ENCODE results near the gene GRIN1. TPM values are rescaled to one million over a fixed set of nuclear protein-coding genes. Genes with fewer than 3 reads are reported as not detected.

The GRIN1 gene
- total and polyA plus RNA-seq, 4 donors, result not detected

DNA sequence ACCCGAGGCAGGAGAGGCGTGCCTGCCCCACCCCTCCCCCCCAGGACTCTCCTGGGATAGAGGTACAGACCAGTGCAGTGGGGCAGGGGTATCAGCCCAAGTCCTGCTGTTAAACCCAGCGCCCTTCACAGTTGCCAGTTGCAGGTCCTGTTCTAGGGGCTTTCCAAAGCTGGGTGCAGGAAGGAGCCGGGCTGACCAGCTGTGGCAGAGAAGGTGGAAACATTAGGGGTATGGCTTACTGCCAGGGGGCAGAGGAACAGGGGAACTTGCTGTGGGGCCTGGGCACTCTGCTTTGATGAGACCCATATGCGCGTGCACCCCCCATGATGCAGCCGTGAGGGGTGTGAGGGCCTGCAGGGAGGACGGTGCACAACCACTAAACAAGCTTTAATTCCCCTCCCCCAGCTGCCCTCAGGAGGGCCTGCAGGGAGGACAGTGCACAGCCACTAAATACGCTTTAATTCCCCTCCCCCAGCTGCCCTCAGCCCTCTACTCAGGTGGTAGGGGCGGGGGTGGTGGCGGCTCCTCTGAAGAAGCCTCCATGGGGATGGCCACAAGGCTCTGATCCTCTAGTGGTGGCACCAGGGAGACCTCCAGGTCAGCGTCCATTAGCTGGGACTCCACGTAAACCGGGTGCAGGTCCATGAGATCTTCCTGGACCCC, 31.7 kb downstream of the GRIN1 start:
- no peaks in the 10 kb centered on the region for H3K36me3 ChIP-seq (ENCODE audit: control insufficient read depth in 1 of 2, insufficient read depth in 2 of 2, low read length in 1 of 2)
- peaks cover 0 to 2% of the 10 kb centered on the region in 2 donors for H3K27me3 ChIP-seq (ENCODE audit: control insufficient read depth in 1 of 2, insufficient read depth in 2 of 2, low read length in 1 of 2)
- intact Hi-C loops (cut with DNase I), result no loop called here
- H3K9me3 ChIP-seq (ENCODE audit: control insufficient read depth, low read length), result no peaks in the 10 kb centered on the region
- DNase-seq, result no peak
- ATAC-seq (ENCODE audit: low FRiP score), result no peak
- no peak overlapping the region for H3K4me3 ChIP-seq (ENCODE audit: low read length in 2 of 2)
- H3K4me1 ChIP-seq (ENCODE audit: control insufficient read depth in 1 of 2, insufficient read depth in 2 of 2, low read length in 2 of 2), result no peaks in the 10 kb centered on the region
- no peak overlapping the region for H3K27ac ChIP-seq (ENCODE audit: low read depth in 1 of 2, low read length in 2 of 2)
- WGBS, 2 donors, result 45 to 47% methylated on average over 14 of the region's 14 CpGs

DNA sequence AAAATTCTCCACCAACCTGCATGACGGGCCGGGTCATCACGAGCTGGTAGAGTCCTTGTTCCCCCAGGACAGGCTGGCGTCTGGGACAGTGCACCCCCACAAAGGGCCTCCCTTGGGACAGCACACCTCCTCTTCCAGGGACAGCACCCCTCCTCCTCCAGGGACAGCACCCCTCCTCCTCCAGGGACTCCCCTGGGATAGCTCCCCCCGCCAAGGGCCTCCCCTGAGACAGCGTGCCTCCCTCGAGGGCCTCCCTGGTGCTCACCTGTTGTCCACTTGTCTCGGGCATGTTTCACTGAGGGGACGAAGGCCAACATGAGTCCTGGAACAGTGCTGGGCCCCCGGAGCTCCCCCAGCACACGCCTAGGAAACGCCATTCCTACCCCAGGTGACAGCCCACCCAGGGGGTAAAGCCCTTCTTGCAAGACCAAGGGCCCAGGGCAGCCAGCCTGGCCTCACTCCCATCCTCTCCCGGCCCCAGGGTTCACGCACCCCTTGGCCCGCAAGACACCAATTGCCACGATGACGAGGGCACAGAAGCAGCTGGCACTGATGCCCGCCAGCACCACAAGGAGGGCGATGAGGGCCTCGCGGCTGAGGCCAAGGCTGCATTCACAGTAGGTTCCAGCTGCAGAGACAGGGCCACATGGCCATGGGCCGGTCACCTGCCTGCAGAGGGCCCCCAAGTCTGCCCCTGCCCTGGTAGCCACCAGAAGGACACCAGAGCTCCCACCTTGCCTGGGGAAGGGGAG, 32.4 kb downstream of the GRIN1 start:
- DNase-seq, result no peak
- Histone ChIP-seq H3K27me3 (ENCODE audit: control insufficient read depth in 1 of 2, insufficient read depth in 2 of 2, low read length in 1 of 2) (peaks cover 0 to 2% of the 10 kb centered on the region in 2 donors), H3K36me3 (ENCODE audit: control insufficient read depth in 1 of 2, insufficient read depth in 2 of 2, low read length in 1 of 2) (no peaks in the 10 kb centered on the region), H3K4me1 (ENCODE audit: control insufficient read depth in 1 of 2, insufficient read depth in 2 of 2, low read length in 2 of 2) (no peaks in the 10 kb centered on the region), H3K9me3 (ENCODE audit: control insufficient read depth, low read length) (no peaks in the 10 kb centered on the region), H3K27ac (ENCODE audit: low read depth in 1 of 2, low read length in 2 of 2) (no peak overlapping the region), H3K4me3 (ENCODE audit: low read length in 2 of 2) (no peak overlapping the region)
- ATAC-seq (ENCODE audit: low FRiP score), result no peak
- 80% methylated on average over 22 of the region's 22 CpGs for WGBS, 2 donors
- intact Hi-C loops (cut with DNase I), result no loop called here

DNA sequence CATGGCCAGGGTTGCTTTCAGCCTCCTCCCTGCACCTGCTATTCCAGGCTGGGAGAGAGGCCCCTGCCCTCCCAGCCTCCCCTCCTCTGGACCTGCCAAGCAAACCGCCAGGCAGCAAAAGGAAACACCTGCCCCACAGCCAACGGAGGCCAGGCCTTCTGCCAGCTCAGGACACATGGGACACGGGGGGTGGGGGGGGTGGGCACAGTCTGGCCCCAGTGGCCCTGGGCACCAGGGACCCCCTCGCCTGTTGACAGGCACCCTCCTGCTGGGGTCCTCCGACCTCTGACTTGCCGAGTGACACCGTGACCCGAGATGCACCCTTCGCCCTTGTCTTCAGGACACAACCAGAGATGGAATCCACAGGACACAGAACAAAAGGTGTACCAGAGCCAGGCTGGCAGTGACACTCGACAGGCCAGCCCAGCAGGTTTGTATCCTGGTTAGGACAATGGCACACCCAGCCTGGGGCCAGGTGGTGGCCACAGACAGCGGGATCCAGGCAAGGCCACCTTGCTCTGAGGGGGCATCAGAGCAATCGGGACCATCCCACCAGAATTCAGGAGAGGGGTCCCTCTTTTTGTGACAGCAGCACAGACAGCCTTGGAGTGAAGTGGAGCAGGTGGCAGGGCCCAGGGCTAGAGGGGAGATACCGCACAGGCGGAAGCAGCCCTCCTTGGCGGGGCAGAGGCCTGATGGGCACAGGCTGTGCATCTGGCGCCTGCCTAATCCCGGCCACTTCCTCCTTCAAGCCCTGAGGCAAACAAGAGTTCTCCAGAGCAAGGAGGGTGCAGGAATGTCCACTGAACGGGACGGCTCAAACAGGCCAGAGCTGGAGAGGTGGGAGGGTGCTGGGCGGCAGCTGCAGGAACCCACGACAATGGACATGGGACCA, 34.2 kb downstream of the GRIN1 start:
- ATAC-seq (ENCODE audit: low FRiP score), result no peak

DNA sequence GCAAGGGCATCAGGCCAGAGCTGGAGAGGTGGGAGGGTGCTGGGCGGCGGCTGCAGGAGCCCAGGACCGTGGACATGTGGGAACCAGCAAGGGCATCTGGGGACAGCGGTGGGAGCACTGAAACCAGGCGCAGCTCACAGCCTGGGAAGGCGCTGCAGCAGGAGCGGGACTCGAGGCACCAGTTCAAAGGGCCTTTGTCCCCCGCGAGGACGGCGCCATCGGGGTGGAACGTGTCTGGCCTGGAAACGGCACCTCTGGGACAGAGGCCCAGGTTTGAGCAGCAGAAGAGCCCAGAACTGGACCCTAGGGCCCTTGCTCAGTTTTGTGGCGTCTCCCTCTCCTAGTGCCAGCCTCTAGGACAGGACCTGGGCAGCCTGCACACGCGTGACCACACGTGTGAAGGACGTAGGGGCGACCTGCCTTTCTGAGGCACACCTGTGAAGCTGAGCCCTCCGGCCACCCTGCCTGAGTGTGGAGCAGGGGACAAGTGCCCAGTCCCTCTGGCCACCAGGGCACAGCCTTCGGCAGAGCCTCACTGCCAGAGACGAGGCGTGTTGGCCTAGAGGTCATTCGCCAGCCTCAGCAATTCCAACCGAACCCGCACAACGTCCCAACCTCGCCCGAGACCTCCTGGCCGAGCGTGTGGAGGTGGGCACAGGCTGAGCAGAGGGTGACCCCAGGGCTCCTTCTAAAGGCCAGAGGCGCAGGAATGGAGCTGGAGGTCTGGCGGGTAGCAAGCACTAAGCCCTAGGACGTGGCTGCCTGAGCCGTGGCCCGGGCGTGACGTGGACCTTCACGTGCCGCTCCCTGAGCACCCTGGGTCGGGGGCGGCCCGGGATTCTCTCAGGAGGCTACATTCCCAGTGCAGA, 35.1 kb downstream of the GRIN1 start:
- Histone ChIP-seq H3K36me3 (ENCODE audit: control insufficient read depth in 1 of 2, insufficient read depth in 2 of 2, low read length in 1 of 2) (no peaks in the 10 kb centered on the region), H3K27ac (ENCODE audit: low read depth in 1 of 2, low read length in 2 of 2) (no peak overlapping the region), H3K4me3 (ENCODE audit: low read length in 2 of 2) (no peak overlapping the region), H3K9me3 (ENCODE audit: control insufficient read depth, low read length) (no peaks in the 10 kb centered on the region), H3K4me1 (ENCODE audit: control insufficient read depth in 1 of 2, insufficient read depth in 2 of 2, low read length in 2 of 2) (no peaks in the 10 kb centered on the region), H3K27me3 (ENCODE audit: control insufficient read depth in 1 of 2, insufficient read depth in 2 of 2, low read length in 1 of 2) (no peaks in the 10 kb centered on the region)
- DNase-seq (no peak), ATAC-seq (ENCODE audit: low FRiP score) (no peak)
- intact Hi-C loops (cut with DNase I), result no loop called here
- WGBS, 2 donors, result 84 to 87% methylated on average over 45 of the region's 45 CpGs

More for the DNA sequence above, 34.2 kb downstream of the GRIN1 start:
- WGBS, 2 donors, result 69 to 75% methylated on average over 21 of the region's 21 CpGs
- no peaks in the 10 kb centered on the region for H3K9me3 ChIP-seq (ENCODE audit: control insufficient read depth, low read length)
- no peaks in the 10 kb centered on the region for H3K27me3 ChIP-seq (ENCODE audit: control insufficient read depth in 1 of 2, insufficient read depth in 2 of 2, low read length in 1 of 2)
- no peaks in the 10 kb centered on the region for H3K36me3 ChIP-seq (ENCODE audit: control insufficient read depth in 1 of 2, insufficient read depth in 2 of 2, low read length in 1 of 2)
- no peak overlapping the region for H3K4me3 ChIP-seq (ENCODE audit: low read length in 2 of 2)
- intact Hi-C loops (cut with DNase I), result no loop called here
- no peak for DNase-seq
- no peak overlapping the region for H3K27ac ChIP-seq (ENCODE audit: low read depth in 1 of 2, low read length in 2 of 2)
- H3K4me1 ChIP-seq (ENCODE audit: control insufficient read depth in 1 of 2, insufficient read depth in 2 of 2, low read length in 2 of 2), result no peaks in the 10 kb centered on the region

DNA sequence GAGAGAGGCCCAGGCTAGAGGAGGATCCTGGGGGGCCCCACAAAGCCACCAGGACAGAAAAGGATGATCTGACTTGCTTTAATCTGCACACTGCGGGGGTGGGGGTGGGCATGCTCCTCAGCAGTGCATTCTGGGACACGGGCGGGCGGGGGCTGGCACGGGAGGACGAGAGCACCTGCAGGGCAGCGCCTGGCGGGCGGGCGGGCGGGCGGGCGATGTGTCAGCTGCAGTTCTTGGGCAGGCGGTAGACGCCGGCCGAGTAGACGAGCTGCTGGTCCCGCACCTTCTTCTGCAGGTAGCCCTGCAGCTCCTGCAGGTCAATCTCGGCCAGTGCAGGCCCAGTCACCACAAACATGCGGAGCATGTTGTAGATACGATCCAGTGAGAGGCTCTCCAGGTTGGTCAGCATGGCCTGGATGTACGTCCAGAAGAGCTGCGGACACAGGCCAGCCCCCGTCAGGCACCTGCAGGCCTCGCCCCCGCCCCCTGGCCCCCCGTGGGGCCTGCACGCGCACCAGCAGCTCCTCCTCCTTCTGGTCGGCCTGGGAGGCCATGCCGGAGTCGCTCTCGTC, 35.9 kb downstream of the GRIN1 start:
- Histone ChIP-seq H3K27me3 (ENCODE audit: control insufficient read depth in 1 of 2, insufficient read depth in 2 of 2, low read length in 1 of 2) (no peaks in the 10 kb centered on the region), H3K36me3 (ENCODE audit: control insufficient read depth in 1 of 2, insufficient read depth in 2 of 2, low read length in 1 of 2) (no peaks in the 10 kb centered on the region), H3K4me3 (ENCODE audit: low read length in 2 of 2) (no peak overlapping the region), H3K4me1 (ENCODE audit: control insufficient read depth in 1 of 2, insufficient read depth in 2 of 2, low read length in 2 of 2) (no peaks in the 10 kb centered on the region), H3K27ac (ENCODE audit: low read depth in 1 of 2, low read length in 2 of 2) (no peak overlapping the region), H3K9me3 (ENCODE audit: control insufficient read depth, low read length) (no peaks in the 10 kb centered on the region)
- DNase-seq, result no peak
- intact Hi-C loops (cut with DNase I), result no loop called here
- WGBS, 2 donors, result 45 to 52% methylated on average over 34 of the region's 34 CpGs
- ATAC-seq (ENCODE audit: low FRiP score), result no peak

DNA sequence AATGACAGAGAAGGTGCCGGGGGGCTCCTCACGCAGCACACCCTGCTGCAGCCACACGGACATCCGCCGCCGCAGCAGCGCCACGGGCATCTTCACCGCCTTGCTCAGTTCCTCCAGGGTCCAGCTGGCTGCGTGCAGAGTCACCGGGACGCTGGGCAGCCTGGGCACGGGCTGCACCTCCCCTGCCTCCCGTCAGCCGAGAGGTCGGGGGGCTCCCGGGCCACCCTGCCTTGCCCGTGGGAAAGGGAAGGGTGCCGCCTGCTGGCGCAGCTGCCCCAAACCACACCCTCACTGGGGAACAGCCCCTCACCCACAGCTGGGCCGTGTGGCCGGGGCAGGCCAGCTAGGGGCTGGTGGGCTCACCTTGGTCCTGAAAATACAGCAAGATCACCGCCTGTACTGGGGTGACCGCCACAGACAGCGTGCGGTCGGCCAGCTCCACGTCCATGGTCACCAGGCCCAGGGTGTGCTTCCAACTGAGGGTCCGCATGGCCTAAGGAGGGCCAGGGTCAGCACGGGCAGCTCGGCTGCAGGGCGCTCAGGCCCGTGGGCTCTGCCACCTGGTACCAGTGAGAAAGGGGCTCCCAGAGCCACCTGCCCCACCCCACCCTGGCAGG, 36.5 kb downstream of the GRIN1 start:
- 34 to 37% methylated on average over 32 to 33 of the region's 33 CpGs for WGBS, 2 donors
- Histone ChIP-seq H3K36me3 (ENCODE audit: control insufficient read depth in 1 of 2, insufficient read depth in 2 of 2, low read length in 1 of 2) (no peaks in the 10 kb centered on the region), H3K4me1 (ENCODE audit: control insufficient read depth in 1 of 2, insufficient read depth in 2 of 2, low read length in 2 of 2) (no peaks in the 10 kb centered on the region), H3K4me3 (ENCODE audit: low read length in 2 of 2) (no peak overlapping the region), H3K9me3 (ENCODE audit: control insufficient read depth, low read length) (no peaks in the 10 kb centered on the region), H3K27ac (ENCODE audit: low read depth in 1 of 2, low read length in 2 of 2) (no peak overlapping the region), H3K27me3 (ENCODE audit: control insufficient read depth in 1 of 2, insufficient read depth in 2 of 2, low read length in 1 of 2) (no peaks in the 10 kb centered on the region)
- peak; percentile 3 for ATAC-seq (ENCODE audit: low FRiP score)
- intact Hi-C loops (cut with DNase I), result no loop called here
- DNase-seq, result no peak

DNA sequence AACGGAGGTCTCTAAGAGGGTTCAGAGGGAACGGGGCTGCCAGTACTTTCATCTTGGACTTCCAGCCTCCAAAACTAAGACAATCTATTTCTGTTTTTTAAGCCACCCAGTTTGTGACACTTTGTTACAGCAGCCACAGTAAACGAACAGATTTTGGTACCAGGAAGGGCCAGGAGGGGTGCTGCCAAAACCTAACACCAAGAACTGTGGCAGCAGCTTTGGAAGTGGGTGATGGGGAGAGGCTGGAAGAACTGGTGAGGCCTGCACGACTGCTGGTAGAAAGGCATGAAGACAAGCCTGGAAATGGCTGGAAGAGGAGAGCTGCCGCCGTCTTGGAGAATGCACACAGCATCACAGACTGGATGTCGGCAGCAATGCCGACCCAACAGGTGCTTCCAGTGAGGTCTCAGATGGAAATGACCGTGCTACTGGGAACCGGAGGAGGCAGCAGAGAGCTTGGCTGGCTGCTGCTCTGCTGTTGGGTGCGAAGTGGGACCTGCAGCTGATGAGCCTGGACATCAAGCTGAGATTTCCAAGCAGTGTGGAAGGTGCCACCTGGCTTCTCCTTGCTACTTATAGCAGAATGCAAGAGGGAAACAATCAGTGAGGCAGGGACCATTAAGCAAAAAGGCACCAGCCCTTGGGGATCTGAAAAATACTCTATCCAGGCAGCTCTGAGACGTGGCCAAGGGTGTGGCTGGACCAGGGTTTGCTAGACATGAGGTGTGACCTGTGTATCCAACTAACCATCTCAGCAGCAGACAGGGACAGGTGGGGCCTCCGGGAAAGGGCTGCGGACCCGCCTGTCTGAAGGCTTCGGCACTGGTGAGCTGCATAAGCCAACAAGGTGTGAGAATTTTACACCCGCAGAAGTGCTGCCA, 37.6 kb downstream of the GRIN1 start:
- Histone ChIP-seq H3K4me1 (ENCODE audit: control insufficient read depth in 1 of 2, insufficient read depth in 2 of 2, low read length in 2 of 2) (no peaks in the 10 kb centered on the region), H3K4me3 (ENCODE audit: low read length in 2 of 2) (no peak overlapping the region), H3K27me3 (ENCODE audit: control insufficient read depth in 1 of 2, insufficient read depth in 2 of 2, low read length in 1 of 2) (no peaks in the 10 kb centered on the region), H3K36me3 (ENCODE audit: control insufficient read depth in 1 of 2, insufficient read depth in 2 of 2, low read length in 1 of 2) (peaks cover 0 to 2% of the 10 kb centered on the region in 2 donors), H3K9me3 (ENCODE audit: control insufficient read depth, low read length) (no peaks in the 10 kb centered on the region), H3K27ac (ENCODE audit: low read depth in 1 of 2, low read length in 2 of 2) (no peak overlapping the region)
- WGBS, 2 donors, result 54 to 58% methylated on average over 17 of the region's 17 CpGs
- DNase-seq (no peak), ATAC-seq (ENCODE audit: low FRiP score) (no peak)
- intact Hi-C loops (cut with DNase I), result no loop called here
